ENCODE results near the gene ZBED4.

Gene ZBED4

GRCh38 chr22:49825944-49826602 lies 27.6 kb upstream of the ZBED4 start:
- H3K4me3 ChIP-seq (ENCODE audit: low read length) = peak overlapping the region; percentile 77
- peak; percentile 32 for DNase-seq (ENCODE audit: low read depth, low spot score)

DNA sequence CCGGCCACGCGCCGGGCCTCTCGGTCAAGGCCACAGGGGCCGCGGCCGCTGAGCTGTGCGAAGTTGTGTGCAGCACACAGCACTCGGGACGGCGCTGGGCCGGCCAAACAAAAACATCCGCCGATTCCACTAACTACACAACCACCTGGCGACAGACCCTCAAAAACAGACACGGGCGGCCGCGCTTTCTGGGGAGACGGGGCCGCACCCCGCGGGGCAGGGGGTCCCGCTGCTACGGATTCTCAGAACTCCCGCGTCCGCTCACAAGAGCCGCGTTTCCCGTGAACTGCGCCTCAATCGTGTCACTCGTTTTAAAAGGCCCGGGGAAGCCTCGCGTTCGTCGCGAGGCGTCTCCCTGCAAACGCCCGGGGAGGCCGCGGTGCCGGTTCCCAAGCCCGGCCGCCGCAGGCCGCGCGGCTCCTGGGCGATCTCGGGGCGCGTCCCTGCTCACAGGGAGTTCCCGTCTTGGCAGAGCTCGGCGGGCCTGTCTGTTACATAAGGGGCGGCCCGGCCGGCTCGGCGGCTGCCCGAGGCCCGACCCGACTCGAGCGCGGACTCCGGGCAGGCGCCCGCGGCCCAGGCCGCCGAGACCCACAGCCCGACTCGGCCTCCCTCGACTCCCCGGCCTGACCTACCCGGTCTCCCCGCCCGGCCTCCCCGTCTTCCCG lies 26.9 kb upstream of the ZBED4 start:
- peak overlapping the region; percentile 77 for H3K4me3 ChIP-seq (ENCODE audit: low read length)
- no peak for DNase-seq (ENCODE audit: low read depth, low spot score)

GRCh38 chr22:49827271-49827852 lies 26.3 kb upstream of the ZBED4 start:
- DNase-seq (ENCODE audit: low read depth, low spot score) = no peak
- peak overlapping the region; percentile 77 for H3K4me3 ChIP-seq (ENCODE audit: low read length)

GRCh38 chr22:49827853-49828598 lies 25.6 kb upstream of the ZBED4 start, which contains the start of gene BRD1:
TSS of gene BRD1 (minus strand) at chr22:49827873. CDS start at chr22:49824317, 3,556 bp downstream.
- peak within 1 kb of the TSS; percentile 77 for H3K4me3 ChIP-seq (ENCODE audit: low read length)
- DNase-seq (ENCODE audit: low read depth, low spot score) = no peak

DNA sequence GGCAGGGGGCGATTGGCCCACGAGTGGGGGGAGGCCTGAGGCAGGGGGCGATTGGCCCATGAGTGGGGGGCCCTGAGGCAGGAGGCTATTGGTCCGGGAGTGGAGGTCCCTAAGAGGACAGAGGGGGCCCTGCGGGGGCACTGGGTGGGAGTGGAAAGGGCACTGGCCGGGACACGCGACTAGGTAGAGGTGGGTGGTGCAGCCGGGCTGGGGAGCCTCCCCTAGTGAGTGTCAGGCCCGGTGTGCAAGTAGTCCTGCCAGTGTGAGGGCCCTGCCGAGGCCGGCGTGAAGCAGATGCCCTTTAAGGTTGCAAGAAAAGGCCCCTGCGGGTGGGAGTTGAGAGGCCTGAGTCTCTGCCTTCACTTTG lies 25.1 kb upstream of the ZBED4 start:
- no peak overlapping the region for H3K4me3 ChIP-seq (ENCODE audit: low read length)
- DNase-seq (ENCODE audit: low read depth, low spot score) = no peak

DNA sequence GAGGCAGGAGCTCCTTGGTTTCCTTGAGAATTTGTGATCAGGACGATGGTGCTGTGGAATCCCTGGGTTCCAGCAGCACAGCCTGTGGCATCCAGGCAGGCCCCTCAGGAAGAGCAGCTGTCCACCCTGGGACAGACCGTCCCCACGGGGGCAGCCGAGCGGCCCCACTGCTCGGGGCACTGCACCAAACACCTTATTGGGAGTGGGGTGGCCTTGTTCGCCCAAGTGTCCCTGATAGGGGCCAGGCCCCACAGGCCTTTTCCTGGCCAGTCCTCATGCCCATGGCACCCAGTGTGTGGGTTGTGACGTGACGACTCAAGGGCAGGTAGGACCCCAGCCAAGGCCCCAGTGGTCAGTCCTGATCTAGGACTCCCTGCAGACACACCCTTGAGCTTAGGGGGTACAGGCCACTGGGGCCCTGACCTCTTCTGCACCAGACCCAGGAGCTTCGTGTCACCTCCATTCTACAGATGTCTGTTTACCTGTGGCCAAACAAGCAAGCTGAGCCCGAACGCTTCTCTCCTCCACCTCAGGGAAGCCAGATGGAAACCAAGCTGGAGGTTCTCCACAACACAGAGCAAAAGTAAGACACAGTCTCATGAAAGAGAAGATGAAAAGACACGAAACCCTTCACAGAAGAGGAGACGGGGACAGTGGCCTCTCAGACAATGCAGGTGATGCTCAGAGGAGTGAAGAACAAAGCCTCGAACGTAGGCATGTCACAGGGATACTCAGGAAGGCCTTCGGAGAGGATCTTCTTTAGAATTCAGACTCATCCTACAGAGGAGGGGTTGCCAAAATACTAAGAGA lies 24.4 kb upstream of the ZBED4 start:
- H3K4me3 ChIP-seq (ENCODE audit: low read length) = no peak overlapping the region
- no peak for DNase-seq (ENCODE audit: low read depth, low spot score)

GRCh38 chr22:49833340-49834007 lies 20.2 kb upstream of the ZBED4 start:
- H3K4me3 ChIP-seq (ENCODE audit: low read length) = no peak overlapping the region
- DNase-seq (ENCODE audit: low read depth, low spot score) = no peak

DNA sequence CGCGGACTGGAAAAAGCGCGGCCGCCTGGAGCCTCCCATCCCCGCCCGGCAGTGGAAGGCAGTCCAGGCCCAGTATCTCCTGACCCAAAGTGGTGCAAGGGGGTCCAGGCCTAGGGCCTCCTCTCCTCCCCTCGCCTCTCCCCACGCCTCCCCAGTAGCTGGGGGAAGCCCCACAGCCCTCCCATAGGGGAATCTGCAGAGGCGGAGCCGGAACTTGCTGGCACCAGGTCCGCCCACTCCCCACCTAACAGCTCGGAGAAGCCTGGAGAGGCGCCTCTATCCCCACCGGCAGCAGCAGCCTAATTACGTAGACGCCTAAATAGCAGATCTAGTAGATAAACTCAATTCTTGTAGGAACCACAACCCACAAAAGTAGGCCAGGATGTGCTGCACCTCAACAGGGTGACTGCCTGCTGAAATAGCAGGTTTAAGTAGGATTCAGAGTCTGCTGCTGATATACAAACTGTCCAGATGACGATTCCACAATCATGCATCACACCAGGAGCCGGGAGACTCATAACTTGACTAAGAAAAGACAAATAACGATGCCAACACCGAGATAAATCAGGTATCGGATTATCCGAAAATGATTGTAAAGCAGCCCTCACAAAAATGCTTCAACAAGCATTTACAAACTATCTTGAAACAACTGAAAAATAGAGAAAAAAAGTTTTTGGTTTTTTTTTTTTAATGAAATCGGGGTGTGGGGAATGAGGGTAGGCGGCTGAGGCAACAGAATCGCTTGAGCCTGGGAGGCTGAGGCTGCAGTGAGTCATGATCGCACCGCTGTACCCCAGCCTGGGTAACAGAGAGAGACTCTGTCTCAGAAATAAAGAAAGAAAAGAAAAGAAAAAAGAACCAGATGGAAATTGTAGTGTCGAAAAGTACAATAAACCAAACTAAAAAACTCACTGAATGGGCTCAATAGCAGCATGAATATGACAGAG lies 14.6 kb upstream of the ZBED4 start:
- DNase-seq (ENCODE audit: low read depth, low spot score) = peak; percentile 98
- peak overlapping the region; percentile 52 for H3K4me3 ChIP-seq (ENCODE audit: low read length)

- no peak for DNase-seq (ENCODE audit: low read depth, low spot score)
- no peak overlapping the region for H3K4me3 ChIP-seq (ENCODE audit: low read length)
Measured at GRCh38 chr22:49845241-49845640, 8.4 kb upstream of the ZBED4 start.

DNA sequence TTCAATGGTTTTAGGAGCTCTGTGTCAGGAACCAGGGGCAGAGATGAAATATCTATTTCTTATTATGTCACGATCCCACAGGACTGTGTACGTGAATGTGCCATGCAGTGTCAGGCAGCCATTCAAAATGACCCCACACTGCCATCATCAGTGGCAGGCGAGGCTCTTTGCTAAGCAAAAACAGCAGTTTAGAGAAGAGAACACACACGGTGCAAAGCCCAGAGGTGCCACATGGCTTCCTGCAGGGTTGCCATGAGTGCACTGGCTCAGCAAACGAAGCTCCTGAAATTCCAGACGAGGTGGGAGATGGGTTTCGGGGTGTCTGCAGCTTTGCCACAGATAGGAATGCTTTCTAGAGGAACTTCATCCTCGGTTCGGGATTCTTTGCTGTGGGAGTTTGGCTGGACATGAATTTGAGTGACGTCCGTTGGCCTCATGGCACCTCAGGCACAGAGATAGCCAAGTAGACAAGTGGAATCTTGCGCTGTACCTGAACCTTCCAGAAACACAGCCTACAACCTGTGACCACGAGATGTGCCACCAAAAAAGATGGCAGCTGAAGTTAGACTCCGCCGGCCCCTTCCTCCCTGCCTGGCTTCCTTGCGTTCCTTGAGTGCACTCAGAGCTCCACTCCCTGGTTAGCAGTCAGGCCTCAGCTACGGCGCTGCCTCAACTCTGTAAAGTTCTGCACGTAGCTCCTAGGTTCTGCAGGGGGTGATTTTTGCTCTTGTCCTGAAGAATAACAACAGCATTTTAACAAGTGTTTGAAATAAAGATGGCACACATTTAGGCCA lies 7.8 kb upstream of the ZBED4 start:
- no peak overlapping the region for H3K4me3 ChIP-seq (ENCODE audit: low read length)
- no peak for DNase-seq (ENCODE audit: low read depth, low spot score)

GRCh38 chr22:49847751-49848689 lies 5.6 kb upstream of the ZBED4 start:
- DNase-seq (ENCODE audit: low read depth, low spot score) = no peak
- no peak overlapping the region for H3K4me3 ChIP-seq (ENCODE audit: low read length)

GRCh38 chr22:49848690-49849160 lies 4.9 kb upstream of the ZBED4 start:
- no peak overlapping the region for H3K4me3 ChIP-seq (ENCODE audit: low read length)

GRCh38 chr22:49849161-49850020 lies 4.3 kb upstream of the ZBED4 start:
- DNase-seq (ENCODE audit: low read depth, low spot score) = no peak
- H3K4me3 ChIP-seq (ENCODE audit: low read length) = no peak overlapping the region

More at GRCh38 chr22:49848690-49849160, 4.9 kb upstream of the ZBED4 start:
- no peak for DNase-seq (ENCODE audit: low read depth, low spot score)

- H3K4me3 ChIP-seq (ENCODE audit: low read length) = no peak overlapping the region
- no peak for DNase-seq (ENCODE audit: low read depth, low spot score)
Measured at GRCh38 chr22:49850021-49850911, 3.4 kb upstream of the ZBED4 start.
